Mesodermal cell (in vitro differentiated cells): ENCODE measurements around the gene CYP4B1.

Experiments used
- H3K27ac ChIP-seq: 2 replicates; pipeline ENCODE4 v1.7.0; 2013; ENCODE audit warnings: mild to moderate bottlenecking, low read depth, low read length, moderate library complexity; ENCODE audit not compliant: severe bottlenecking
- H3K36me3 ChIP-seq: 2 replicates; pipeline ENCODE4 v1.7.1; 2013; ENCODE audit warnings: mild to moderate bottlenecking, low read length, moderate library complexity; ENCODE audit not compliant: control insufficient read depth, insufficient read depth
- H3K4me1 ChIP-seq: one replicate; pipeline ENCODE4 v1.7.1; 2013; ENCODE audit warnings: mild to moderate bottlenecking, low read length; ENCODE audit not compliant: insufficient read depth, control insufficient read depth, poor library complexity, severe bottlenecking
- H3K4me3 ChIP-seq: 2 replicates; pipeline ENCODE4 v1.7.0; 2013; ENCODE audit warnings: low read length, control low read depth, mild to moderate bottlenecking; ENCODE audit not compliant: insufficient read depth, poor library complexity, severe bottlenecking; ENCODE audit errors: extremely low read depth
- H3K9me3 ChIP-seq: 2 replicates; pipeline ENCODE4 v1.7.1; 2013; ENCODE audit warnings: mild to moderate bottlenecking, low read length, moderate library complexity; ENCODE audit not compliant: control insufficient read depth
- WGBS, 2 experiments: methylation state at CpG; one replicate each; pipeline ENCODE4 v1.1.5; 2013; ENCODE audit warnings: missing lambda C conversion rate in 2 of 2; ENCODE audit not compliant: insufficient coverage in 2 of 2; 5-methylcytosine and 5-hydroxymethylcytosine counted together

The CYP4B1 gene

DNA sequence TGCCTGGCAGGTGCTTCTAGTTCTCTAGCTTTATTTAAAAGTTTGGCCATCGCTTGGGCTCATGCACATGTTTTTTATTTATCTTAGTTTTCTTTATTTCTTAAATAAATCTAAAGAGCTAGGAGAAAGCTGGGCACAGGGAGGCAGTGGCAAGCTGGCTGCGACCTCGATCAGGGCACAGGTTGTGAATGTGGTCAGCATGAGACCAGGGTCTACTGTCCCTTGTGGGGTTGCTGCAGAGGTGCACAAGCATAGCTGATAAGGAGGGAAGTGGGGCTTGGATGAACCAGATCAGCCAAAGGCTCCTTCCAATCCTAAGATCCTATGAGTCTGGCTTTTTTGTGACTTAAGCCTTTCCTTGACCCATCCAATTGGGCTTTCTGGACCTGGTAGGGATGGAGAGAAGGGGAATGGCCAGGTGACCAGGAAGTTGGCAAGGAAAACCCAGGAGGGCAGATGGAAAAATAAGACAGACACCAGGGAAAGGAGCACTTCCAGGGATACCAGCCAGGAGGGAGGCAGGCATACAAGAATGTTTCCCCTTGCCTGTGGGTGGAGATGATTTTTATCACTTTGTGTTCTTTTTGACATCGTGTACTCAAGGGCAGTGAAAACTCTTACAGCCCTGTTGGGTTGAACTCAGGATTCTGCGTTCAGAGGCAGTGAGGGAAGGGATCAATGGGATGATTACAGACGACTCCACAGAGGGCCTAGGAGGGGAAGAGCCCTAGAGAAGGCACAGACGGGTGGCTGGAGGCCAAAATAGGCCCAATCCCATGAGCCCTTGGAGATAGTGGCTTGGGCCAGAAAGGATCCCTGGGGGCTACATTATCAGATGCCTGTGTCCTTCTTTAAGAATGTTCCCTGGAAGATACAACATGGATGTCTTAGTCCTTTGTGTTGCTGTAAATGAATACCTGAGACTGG, 8.5 kb downstream of the CYP4B1 start:
- no peaks in the 10 kb centered on the region for H3K36me3 ChIP-seq
- H3K27ac ChIP-seq, result no peak overlapping the region
- no peak overlapping the region for H3K4me3 ChIP-seq
- 86 to 97% methylated on average over 5 to 6 of the region's 7 CpGs for WGBS, 2 experiments
- H3K9me3 ChIP-seq, result no peaks in the 10 kb centered on the region
- no peaks in the 10 kb centered on the region for H3K4me1 ChIP-seq

DNA sequence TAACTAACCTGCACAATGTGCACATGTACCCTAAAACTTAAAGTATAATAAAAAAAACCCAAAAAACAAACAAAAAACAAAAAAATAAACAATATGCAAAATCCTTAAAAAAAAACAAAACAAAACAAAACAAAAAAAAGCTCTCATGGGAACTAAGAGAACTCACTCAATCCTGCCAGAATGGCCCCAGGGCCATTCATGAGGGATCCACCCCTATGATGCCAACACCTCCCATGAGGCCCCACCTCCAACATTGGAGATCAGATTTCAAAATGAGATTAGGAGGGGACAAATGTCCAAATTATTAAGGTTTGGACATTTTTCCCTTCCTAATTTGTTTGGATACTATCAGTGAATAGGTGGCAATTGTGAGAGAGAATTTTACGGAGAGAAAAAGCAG, 10.2 kb downstream of the CYP4B1 start:
- Histone ChIP-seq H3K27ac (no peak overlapping the region), H3K36me3 (no peaks in the 10 kb centered on the region), H3K4me3 (no peak overlapping the region), H3K4me1 (no peaks in the 10 kb centered on the region), H3K9me3 (no peaks in the 10 kb centered on the region)
- 83% methylated on average over 1 of the region's 1 CpG; no CpG with 5 or more reads in 1 of the 2 experiments for WGBS, 2 experiments

GRCh38 chr1:46809904-46810303, 11.1 kb downstream of the CYP4B1 start:
- 89 to 91% methylated on average over 3 of the region's 3 CpGs for WGBS, 2 experiments
- Histone ChIP-seq H3K9me3 (no peaks in the 10 kb centered on the region), H3K36me3 (no peaks in the 10 kb centered on the region), H3K4me1 (no peaks in the 10 kb centered on the region), H3K27ac (no peak overlapping the region), H3K4me3 (no peak overlapping the region)

GRCh38 chr1:46810596-46810995, 11.8 kb downstream of the CYP4B1 start:
- Histone ChIP-seq H3K4me3 (no peak overlapping the region), H3K4me1 (no peaks in the 10 kb centered on the region), H3K36me3 (no peaks in the 10 kb centered on the region), H3K27ac (no peak overlapping the region), H3K9me3 (no peaks in the 10 kb centered on the region)
- 86 to 93% methylated on average over 4 to 5 of the region's 5 CpGs for WGBS, 2 experiments

DNA sequence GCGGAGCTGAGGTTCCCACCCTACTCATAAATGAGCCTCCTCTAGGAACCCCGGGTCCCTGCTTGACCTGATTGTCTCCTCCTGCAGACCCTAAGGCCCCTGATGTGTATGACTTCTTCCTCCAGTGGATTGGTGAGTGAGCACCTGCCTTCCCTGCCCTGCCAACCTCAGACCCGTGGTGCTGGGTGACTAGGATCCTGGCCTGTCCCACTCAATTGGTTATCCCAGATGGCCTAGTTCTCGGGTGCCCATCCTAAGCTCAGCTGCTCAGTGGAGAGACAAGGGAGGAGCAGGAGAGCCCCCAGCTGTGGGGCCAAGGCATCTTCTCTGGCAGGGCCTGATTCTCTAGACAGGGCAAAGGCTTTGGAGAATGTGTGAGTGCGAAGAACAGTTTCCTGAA, 12.2 kb downstream of the CYP4B1 start:
- no peak overlapping the region for H3K4me3 ChIP-seq
- no peak overlapping the region for H3K27ac ChIP-seq
- no peaks in the 10 kb centered on the region for H3K36me3 ChIP-seq
- H3K4me1 ChIP-seq, result no peaks in the 10 kb centered on the region
- H3K9me3 ChIP-seq, result no peaks in the 10 kb centered on the region
- 81 to 90% methylated on average over 3 of the region's 5 CpGs for WGBS, 2 experiments

- H3K36me3 ChIP-seq, result no peaks in the 10 kb centered on the region
- WGBS, 2 experiments, result 84 to 87% methylated on average over 9 to 10 of the region's 11 CpGs
- H3K4me3 ChIP-seq, result no peak overlapping the region
- H3K9me3 ChIP-seq, result no peaks in the 10 kb centered on the region
- no peaks in the 10 kb centered on the region for H3K4me1 ChIP-seq
- no peak overlapping the region for H3K27ac ChIP-seq
Observed at GRCh38 chr1:46812065-46812963, 13.5 kb downstream of the CYP4B1 start.

- H3K9me3 ChIP-seq, result no peaks in the 10 kb centered on the region
- 88 to 92% methylated on average over 7 of the region's 11 CpGs for WGBS, 2 experiments
- no peaks in the 10 kb centered on the region for H3K4me1 ChIP-seq
- no peaks in the 10 kb centered on the region for H3K36me3 ChIP-seq
- H3K27ac ChIP-seq, result no peak overlapping the region
- H3K4me3 ChIP-seq, result no peak overlapping the region
Observed at GRCh38 chr1:46812996-46813857, 14.4 kb downstream of the CYP4B1 start.

- Histone ChIP-seq H3K4me1 (no peaks in the 10 kb centered on the region), H3K4me3 (no peak overlapping the region), H3K36me3 (no peaks in the 10 kb centered on the region), H3K27ac (no peak overlapping the region), H3K9me3 (no peaks in the 10 kb centered on the region)
- 89 to 90% methylated on average over 9 of the region's 9 CpGs for WGBS, 2 experiments
Observed at GRCh38 chr1:46813858-46814396, 15.1 kb downstream of the CYP4B1 start.

DNA sequence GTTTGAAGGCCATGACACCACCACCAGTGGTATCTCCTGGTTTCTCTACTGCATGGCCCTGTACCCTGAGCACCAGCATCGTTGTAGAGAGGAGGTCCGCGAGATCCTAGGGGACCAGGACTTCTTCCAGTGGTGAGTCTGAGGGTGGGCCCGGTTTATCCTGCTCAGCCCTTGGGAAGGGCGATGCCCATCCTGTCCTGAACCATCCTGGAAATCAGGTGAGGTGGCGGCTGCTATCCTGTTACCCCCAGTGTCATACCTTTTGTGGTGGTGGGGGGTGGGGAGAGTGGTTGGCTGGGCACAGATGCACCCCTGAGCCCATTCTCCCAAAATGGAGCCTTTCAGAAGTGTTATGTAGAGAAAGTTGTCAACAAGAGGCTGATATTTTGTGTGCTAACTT, 16.3 kb downstream of the CYP4B1 start:
- Histone ChIP-seq H3K9me3 (no peaks in the 10 kb centered on the region), H3K36me3 (no peaks in the 10 kb centered on the region), H3K27ac (no peak overlapping the region), H3K4me1 (no peaks in the 10 kb centered on the region), H3K4me3 (no peak overlapping the region)
- 90 to 100% methylated on average over 2 to 5 of the region's 6 CpGs for WGBS, 2 experiments

GRCh38 chr1:46816930-46817329, 18.1 kb downstream of the CYP4B1 start:
- Histone ChIP-seq H3K4me3 (no peak overlapping the region), H3K4me1 (no peaks in the 10 kb centered on the region), H3K36me3 (no peaks in the 10 kb centered on the region), H3K27ac (no peak overlapping the region), H3K9me3 (no peaks in the 10 kb centered on the region)
- 83 to 96% methylated on average over 1 to 4 of the region's 5 CpGs for WGBS, 2 experiments
